Peyer's patch (tissue), 4 donors: ENCODE data around the gene USP22.

ENCODE experiments used
- CTCF ChIP-seq, 6 experiments: fragments of 450-650 bp in 4 of 6; fragments of 200-600 bp in 2 of 6; sonication (generic) in 1 of 6; IDR thresholded peaks; one replicate each; pipeline ENCODE4 v1.5.1; 2017 to 2019; ENCODE audit warnings: antibody characterized with exemption in 6 of 6, mild to moderate bottlenecking in 3 of 6, moderate library complexity in 1 of 6
- POLR2A ChIP-seq, 2 donors: fragments of 450-650 bp; IDR thresholded peaks; one replicate each; pipeline ENCODE4 v1.5.1; 2017; ENCODE audit warnings: antibody characterized with exemption in 2 of 2, mild to moderate bottlenecking in 2 of 2, moderate library complexity in 2 of 2

DNA sequence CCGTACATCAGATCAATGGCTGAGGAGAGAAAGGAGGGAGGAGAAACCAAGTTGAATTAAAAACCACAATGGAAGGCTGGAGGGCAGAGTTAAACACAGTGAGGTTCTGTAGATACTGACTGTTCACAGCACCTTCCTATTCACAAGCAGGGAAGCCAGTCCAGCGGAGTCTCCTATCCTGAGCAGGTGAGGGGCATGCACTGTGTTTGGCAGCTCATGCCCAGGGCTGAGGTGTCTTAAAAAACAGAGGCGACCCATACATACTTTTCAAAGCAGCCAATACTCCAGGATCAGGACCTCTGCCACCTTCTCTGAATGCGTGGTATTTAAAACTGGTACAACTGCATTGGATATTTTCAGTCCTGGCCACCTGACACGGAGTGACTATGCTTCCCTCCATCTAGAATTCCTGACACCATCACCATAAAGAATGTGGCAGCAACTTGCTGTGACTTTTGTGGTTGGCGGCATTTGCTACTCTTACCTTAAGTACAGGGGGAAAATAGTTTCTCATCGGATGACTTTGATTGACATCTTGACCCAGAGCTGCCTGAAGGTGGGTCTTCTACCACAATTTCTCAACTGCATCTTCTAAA, 21.5 kb downstream of the USP22 start:
- TF ChIP-seq CTCF (IDR thresholded peaks at IDR 0.05) = no peak
- no peak for TF ChIP-seq POLR2A (IDR thresholded peaks at IDR 0.05)
